ENCODE measurements around the gene COMP.

COMP gene

DNA sequence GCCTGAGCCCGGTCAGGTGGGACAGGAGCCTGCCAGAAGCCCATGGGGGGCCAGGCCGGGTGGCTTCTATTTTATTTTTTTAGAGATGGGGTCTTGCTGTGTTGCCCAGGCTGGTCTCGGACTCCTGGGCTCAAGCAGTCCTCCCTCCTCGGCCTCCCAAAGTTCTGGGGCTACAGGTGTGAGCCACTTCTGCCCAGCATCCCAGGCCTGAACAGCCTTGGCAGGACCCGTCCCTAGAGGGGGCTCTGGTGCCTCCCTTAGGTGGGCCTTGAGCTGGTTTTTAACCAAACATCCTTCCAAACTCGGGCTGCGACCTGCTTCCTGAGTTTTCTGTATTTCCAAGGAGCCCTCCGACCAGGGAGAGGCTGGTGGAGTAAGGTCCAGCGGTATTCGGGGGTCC lies 10.5 kb downstream of the COMP start:
- H3K27ac Mint-ChIP-seq, result no peak overlapping the region
- H3K27me3 Mint-ChIP-seq, result no peaks in the 10 kb centered on the region
- H3K9me3 Mint-ChIP-seq (ENCODE audit: low read depth), result no peaks in the 10 kb centered on the region
- no peaks in the 10 kb centered on the region for H3K36me3 Mint-ChIP-seq
- H3K4me3 Mint-ChIP-seq, result no peak overlapping the region
- peaks cover 6% of the 10 kb centered on the region for H3K4me1 Mint-ChIP-seq (ENCODE audit: low read depth)

DNA sequence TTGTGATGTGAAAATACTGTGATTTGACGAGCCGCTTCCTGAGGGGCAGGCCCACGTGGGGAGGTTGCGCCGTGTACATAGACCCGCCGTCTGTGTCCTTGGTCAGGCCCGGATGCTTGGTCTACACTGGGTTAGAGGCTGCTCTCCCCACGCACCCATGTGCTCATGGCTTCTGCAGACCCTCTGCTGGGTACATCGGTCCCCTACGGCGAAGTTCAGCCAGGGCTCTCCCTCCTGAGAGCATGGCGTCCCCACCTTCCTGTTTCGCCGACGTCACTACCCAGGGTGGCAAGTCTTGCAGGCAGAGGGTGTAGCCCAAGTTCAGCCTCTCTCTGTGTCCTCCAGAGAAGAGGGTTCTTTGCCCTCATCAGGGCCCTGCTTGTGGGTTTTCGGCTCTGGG lies 11.0 kb downstream of the COMP start:
- no peaks in the 10 kb centered on the region for H3K36me3 Mint-ChIP-seq
- H3K27ac Mint-ChIP-seq, result no peak overlapping the region
- H3K4me3 Mint-ChIP-seq, result no peak overlapping the region
- H3K4me1 Mint-ChIP-seq (ENCODE audit: low read depth), result peaks cover 2% of the 10 kb centered on the region
- H3K27me3 Mint-ChIP-seq, result no peaks in the 10 kb centered on the region
- no peaks in the 10 kb centered on the region for H3K9me3 Mint-ChIP-seq (ENCODE audit: low read depth)

DNA sequence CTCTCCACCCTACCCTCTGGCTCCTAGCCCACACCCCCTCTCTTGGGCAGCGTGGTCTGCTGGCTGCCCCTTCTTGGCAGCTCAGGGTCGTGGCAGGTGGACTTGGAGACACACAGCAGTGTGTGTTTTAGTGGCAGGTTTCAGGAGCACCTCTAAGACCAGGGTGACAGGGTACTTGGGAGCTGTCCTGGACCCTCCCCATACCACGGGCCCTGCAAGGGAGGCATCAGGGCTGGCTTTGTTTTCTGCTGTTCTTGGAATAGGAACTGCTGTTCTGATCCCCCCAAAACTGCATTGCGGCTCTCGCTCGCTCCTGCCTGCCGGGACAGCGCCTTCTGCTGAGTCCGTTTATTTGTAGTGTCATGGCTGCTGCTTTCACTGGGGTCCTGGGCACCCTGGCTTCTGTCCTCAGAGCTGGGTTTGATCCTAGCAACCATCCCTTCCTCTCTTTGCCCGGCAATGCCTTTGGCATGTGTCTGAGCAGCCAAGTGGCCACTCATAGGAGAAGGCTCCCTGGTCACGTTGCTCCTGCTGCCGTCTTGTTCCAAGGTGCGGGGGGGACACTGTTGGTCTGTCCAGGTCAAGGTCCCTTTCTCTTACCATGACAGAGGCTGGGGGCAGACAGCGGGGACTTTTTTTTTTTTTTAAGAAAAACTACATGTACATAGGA lies 12.1 kb downstream of the COMP start:
- Mint-ChIP-seq H3K27ac (no peak overlapping the region), H3K4me3 (no peak overlapping the region), H3K9me3 (ENCODE audit: low read depth) (no peaks in the 10 kb centered on the region), H3K27me3 (no peaks in the 10 kb centered on the region), H3K4me1 (ENCODE audit: low read depth) (no peaks in the 10 kb centered on the region), H3K36me3 (no peaks in the 10 kb centered on the region)

DNA sequence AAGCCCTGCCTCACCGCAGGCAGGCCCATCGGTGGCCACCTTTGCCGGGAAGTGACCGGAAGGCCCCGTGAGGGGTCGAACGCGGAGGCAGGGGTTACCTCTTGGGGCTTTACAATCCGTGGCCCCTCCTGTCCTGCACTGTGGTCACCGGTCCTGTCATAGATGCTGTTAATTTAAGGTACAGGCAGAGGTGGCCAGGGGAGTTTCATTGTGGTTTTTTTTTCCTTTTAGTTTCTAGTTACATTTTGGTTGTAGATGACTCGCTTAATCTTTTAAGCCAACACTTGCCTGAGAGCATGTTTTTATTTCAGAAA lies 13.1 kb downstream of the COMP start:
- H3K9me3 Mint-ChIP-seq (ENCODE audit: low read depth), result no peaks in the 10 kb centered on the region
- H3K27me3 Mint-ChIP-seq, result no peaks in the 10 kb centered on the region
- H3K27ac Mint-ChIP-seq, result no peak overlapping the region
- H3K4me1 Mint-ChIP-seq (ENCODE audit: low read depth), result no peaks in the 10 kb centered on the region
- H3K36me3 Mint-ChIP-seq, result no peaks in the 10 kb centered on the region
- H3K4me3 Mint-ChIP-seq, result no peak overlapping the region

DNA sequence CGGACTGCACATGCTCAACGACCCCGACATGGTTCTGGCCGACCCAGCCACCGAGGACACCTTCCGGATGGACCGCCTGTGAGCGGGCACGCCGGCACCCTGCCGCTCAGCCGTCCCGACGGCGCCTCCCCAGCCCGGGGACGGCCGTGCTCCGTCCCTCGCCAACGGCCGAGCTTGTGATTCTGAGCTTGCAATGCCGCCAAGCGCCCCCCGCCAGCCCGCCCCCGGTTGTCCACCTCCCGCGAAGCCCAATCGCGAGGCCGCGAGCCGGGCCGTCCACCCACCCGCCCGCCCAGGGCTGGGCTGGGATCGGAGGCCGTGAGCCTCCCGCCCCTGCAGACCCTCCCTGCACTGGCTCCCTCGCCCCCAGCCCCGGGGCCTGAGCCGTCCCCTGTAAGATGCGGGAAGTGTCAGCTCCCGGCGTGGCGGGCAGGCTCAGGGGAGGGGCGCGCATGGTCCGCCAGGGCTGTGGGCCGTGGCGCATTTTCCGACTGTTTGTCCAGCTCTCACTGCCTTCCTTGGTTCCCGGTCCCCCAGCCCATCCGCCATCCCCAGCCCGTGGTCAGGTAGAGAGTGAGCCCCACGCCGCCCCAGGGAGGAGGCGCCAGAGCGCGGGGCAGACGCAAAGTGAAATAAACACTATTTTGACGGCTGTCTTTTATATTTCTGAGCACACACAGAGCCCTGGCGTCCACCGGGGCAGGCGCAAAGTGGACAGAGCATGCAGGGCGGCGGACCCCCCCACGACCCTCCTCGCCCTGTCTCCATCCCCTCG lies 13.6 kb downstream of the COMP start:
- Mint-ChIP-seq H3K27ac (no peak overlapping the region), H3K4me1 (ENCODE audit: low read depth) (no peaks in the 10 kb centered on the region), H3K4me3 (no peak overlapping the region), H3K9me3 (ENCODE audit: low read depth) (no peaks in the 10 kb centered on the region), H3K27me3 (no peaks in the 10 kb centered on the region), H3K36me3 (no peaks in the 10 kb centered on the region)

DNA sequence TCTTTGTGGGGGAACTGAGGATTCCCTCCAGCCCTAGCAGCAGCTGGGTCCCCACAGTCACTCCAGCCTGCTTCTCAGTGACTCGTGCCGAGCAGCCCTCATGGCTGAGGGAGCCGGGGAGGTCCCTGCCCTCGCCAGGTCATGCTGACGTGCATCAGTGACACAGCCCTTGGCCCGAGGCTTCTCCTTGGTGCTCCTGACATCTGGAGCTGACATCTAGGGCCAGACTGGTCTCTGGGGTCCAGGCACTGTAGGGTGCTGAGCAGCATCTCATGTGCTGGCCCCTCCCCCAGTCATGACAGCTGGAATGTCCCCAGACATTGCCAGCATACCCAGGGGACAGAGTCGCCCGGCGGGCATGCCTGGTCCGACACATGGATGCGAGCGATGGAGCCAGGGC lies 14.4 kb downstream of the COMP start:
- no peaks in the 10 kb centered on the region for H3K9me3 Mint-ChIP-seq (ENCODE audit: low read depth)
- H3K27me3 Mint-ChIP-seq, result no peaks in the 10 kb centered on the region
- H3K36me3 Mint-ChIP-seq, result no peaks in the 10 kb centered on the region
- no peaks in the 10 kb centered on the region for H3K4me1 Mint-ChIP-seq (ENCODE audit: low read depth)
- no peak overlapping the region for H3K4me3 Mint-ChIP-seq
- H3K27ac Mint-ChIP-seq, result no peak overlapping the region

DNA sequence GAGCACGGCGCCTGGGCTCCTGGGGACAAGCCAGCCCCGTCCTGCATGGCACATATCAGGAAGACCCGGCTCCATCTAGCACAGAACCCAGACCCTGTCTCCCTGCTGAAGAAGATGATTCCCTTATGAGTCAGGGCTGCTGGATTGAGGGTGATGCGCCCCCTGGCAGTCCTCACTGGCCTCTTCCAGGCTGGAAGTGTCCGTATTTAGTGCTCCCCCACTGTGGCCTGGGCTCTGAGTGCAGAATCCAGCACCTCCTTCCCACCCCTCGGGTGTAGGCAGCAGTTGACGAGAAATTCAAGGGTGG lies 14.9 kb downstream of the COMP start:
- no peaks in the 10 kb centered on the region for H3K36me3 Mint-ChIP-seq
- H3K27ac Mint-ChIP-seq, result no peak overlapping the region
- no peaks in the 10 kb centered on the region for H3K9me3 Mint-ChIP-seq (ENCODE audit: low read depth)
- no peaks in the 10 kb centered on the region for H3K4me1 Mint-ChIP-seq (ENCODE audit: low read depth)
- H3K4me3 Mint-ChIP-seq, result no peak overlapping the region
- H3K27me3 Mint-ChIP-seq, result no peaks in the 10 kb centered on the region

DNA sequence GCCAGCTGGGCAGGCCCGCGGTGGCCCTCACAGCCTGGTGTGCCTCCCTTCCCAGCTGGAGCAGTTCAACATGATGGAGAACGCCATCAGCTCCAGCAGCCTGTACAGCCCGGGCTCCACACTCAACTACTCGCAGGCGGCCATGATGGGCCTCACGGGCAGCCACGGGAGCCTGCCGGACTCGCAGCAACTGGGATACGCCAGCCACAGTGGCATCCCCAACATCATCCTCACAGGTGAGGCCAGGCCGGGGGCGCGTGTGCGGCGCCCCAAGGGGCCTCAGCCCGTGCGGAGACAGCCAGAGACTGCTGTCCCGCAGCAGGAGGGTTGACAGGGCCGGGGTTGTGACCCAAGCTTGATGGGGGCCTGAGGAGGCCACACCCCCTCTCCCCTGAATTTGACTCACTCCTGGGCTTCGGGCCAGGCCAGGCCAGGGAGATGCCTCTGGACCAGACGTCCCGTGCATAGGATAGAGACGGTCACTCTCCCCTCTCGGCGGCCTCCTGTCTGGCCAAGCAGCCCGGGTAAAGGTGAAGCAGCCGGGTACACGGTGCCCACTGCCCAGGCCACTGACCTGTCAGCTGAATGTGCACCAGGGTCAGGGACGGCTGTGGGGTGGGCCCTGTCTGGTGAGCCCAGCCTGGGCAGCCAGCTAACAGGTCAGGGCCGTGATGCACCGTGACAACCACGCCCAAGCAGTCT lies 15.4 kb downstream of the COMP start:
- Mint-ChIP-seq H3K27me3 (no peaks in the 10 kb centered on the region), H3K9me3 (ENCODE audit: low read depth) (no peaks in the 10 kb centered on the region), H3K4me3 (no peak overlapping the region), H3K4me1 (ENCODE audit: low read depth) (no peaks in the 10 kb centered on the region), H3K27ac (no peak overlapping the region), H3K36me3 (no peaks in the 10 kb centered on the region)

DNA sequence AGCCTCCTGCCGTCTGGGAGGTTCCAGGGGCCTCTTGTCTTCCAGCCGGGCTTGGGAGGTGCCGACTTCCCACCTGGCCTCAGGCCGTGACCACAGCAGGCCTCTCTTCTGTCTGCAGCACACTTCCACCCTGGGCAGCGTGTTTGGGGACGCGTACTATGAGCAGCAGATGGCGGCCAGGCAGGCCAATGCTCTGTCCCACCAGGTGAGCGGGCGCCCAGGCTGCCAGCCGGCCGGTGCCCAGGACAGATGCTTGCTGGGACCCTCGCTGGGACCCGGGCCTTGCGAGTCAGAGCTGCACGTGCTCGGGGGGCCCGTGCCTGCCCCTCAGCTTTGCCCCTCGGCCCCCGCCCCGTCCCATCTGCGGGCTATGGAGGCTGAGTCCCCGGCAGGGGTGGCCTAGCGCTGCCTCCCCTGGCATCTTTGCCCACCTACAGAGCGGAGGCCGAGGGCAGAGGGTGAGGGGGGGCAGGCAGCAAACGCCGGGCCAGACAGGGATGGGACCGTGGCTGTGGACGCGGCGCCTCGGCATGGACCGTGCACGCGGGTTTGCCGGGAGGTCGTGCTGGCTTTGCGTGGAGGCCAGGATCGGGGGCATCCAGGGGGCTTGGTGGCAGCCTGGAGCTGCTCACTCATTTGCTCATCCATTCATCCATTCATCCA lies 16.2 kb downstream of the COMP start:
- Mint-ChIP-seq H3K9me3 (ENCODE audit: low read depth) (no peaks in the 10 kb centered on the region), H3K4me1 (ENCODE audit: low read depth) (no peaks in the 10 kb centered on the region), H3K27ac (no peak overlapping the region), H3K27me3 (no peaks in the 10 kb centered on the region), H3K36me3 (no peaks in the 10 kb centered on the region), H3K4me3 (no peak overlapping the region)

DNA sequence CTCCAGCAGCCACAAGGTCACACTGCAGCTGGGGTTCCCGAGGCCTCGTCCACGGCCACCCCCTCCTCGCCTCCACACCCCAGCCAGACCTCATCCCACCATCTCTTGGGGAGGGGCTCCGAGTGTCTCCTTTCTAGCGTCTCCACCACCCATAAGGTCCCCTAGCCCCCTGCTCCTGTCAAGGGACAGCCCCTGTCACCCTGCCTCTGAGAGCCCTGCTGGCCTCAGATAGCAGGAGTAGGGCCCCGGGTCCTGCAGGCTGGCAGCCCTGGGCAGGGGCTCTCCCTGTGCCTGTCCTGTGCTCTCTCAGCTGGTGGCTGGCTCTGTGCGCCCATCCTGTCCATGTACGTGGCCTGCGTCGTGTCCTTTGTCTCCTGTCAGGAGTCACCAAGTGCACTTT lies 17.0 kb downstream of the COMP start:
- no peaks in the 10 kb centered on the region for H3K36me3 Mint-ChIP-seq
- no peaks in the 10 kb centered on the region for H3K27me3 Mint-ChIP-seq
- H3K9me3 Mint-ChIP-seq (ENCODE audit: low read depth), result no peaks in the 10 kb centered on the region
- H3K27ac Mint-ChIP-seq, result no peak overlapping the region
- H3K4me1 Mint-ChIP-seq (ENCODE audit: low read depth), result no peaks in the 10 kb centered on the region
- H3K4me3 Mint-ChIP-seq, result no peak overlapping the region

DNA sequence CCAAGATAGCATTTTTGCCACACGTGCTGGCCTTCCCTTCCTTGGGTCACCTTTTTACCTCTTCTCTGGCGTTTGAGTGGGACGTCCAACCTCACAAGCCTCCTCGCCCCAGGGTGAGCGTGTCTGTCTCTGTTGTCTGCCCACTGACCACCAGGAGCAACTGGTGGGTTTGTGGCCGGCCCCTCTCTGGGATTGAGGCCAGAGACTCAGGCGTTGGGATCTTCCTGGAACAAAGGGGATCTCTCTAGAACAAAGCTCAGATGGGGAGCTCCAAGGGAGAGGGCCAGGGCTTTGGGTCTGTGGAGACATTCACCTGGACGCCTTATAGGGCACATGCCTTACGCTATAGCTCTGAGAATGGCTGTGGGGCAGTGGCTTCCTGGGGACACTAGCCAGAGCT lies 17.4 kb downstream of the COMP start:
- Mint-ChIP-seq H3K27me3 (no peaks in the 10 kb centered on the region), H3K27ac (no peak overlapping the region), H3K4me3 (no peak overlapping the region), H3K36me3 (no peaks in the 10 kb centered on the region), H3K4me1 (ENCODE audit: low read depth) (no peaks in the 10 kb centered on the region), H3K9me3 (ENCODE audit: low read depth) (no peaks in the 10 kb centered on the region)

DNA sequence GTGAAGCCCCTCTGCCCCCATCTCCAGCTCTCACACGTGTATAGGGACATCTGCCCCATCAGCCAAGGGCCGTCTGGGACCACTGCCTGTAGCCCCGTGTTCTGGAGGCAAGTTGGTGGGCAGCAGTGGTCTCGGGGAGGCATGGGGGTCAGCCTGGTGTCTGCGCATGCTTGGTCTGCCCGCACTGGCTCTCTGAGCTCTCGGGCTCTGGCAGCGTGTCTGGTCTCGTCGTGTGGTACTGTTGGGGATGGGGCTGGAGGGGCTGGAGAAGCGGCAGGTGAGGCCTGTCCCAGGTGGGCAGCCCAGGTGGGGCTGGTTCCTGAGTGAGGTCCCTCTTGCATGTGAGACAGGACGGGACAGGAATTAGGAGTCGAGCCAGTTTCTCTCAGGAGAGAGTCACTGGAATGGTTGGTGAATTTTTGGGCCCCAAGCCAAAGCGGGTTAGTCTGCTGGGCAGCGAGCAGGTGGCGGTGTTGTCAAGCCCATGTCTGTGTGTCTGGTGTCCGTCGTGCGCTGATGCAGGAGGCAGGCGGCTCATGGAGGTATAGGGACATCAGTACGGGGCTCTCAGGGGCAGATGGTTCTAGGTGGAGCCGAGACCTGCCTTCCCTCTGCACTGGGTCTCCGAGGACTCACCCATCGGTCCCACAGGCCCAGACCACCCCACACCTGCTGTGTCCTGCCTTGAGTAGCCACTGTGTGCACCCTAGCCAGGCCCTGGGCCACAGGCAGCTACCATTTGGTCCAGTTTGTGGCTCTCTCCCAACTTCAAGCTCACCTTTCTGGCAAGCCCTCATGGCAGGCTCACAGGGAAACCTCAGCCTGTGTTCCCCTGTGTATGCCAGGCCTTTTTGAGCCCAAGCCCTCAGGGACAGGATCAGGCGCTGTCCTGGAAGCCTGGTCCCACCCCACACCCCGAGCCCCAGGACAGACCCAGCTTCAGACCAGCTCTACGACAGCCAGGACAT lies 18.2 kb downstream of the COMP start:
- H3K36me3 Mint-ChIP-seq, result no peaks in the 10 kb centered on the region
- no peaks in the 10 kb centered on the region for H3K9me3 Mint-ChIP-seq (ENCODE audit: low read depth)
- no peaks in the 10 kb centered on the region for H3K4me1 Mint-ChIP-seq (ENCODE audit: low read depth)
- H3K27me3 Mint-ChIP-seq, result no peaks in the 10 kb centered on the region
- H3K4me3 Mint-ChIP-seq, result no peak overlapping the region
- no peak overlapping the region for H3K27ac Mint-ChIP-seq

DNA sequence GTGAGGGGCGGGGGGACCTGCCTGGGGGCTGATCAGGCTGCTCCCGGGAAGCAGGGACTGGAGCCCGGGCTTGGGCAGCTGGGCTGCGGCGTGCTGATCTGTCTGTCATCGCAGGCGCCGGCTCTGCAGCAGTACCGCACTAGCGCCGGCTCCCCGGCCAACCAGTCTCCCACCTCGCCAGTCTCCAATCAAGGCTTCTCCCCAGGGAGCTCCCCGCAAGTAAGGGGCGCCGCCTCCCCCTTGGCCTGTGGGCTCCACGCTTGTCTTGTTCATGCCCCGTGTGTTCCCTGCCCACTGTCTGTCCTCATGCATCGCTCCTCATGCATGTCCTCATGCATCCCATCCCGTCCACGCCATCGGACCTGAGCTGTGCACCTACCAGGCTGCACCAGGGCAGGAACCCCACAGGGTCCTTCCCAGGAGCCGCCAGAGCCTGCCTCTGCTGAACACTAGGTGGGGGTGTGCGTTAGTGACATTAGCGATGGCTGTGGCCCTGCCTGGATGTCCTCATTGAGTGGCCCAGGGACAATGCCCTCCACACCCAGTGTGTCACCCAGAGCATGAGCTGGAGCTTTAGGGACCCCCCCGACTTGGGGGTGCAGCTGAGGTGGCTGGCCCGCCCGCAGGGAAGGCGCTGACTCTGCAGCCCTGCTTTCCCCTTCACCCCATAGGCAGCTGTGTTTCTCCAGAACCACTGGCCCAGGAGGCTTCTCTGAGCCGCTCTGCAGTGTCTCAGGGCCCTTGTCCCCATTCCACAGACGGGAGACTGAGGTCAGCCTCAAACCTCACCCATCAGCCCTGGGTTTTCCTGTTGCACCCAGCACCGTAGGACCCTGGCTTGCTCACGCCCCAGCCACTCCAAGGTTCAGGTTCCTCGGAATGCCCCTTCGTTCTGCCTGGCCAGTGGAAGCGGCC lies 19.5 kb downstream of the COMP start:
- Mint-ChIP-seq H3K27me3 (no peaks in the 10 kb centered on the region), H3K27ac (no peak overlapping the region), H3K4me3 (no peak overlapping the region), H3K4me1 (ENCODE audit: low read depth) (no peaks in the 10 kb centered on the region), H3K36me3 (no peaks in the 10 kb centered on the region), H3K9me3 (ENCODE audit: low read depth) (no peaks in the 10 kb centered on the region)
